OCI-LY1 (cell line): ENCODE data around the gene MRPL48.
"Not testable (repeated sequence)": the region's sequence is repeated elsewhere in the genome, so short reads cannot be mapped to it uniquely, and the experiment has no call there.

ENCODE experiments used
- H2AFZ ChIP-seq: fragments of 200-600 bp; sonication (generic), shearing (Covaris generic); 2 replicates; pipeline ENCODE4 v1.6.0; 2014; ENCODE audit warnings: antibody characterized with exemption, mild to moderate bottlenecking, low read length
- H3F3A ChIP-seq: fragments of 200-600 bp; sonication (generic), shearing (Covaris generic); 2 replicates; pipeline ENCODE4 v1.6.0; 2014; ENCODE audit warnings: mild to moderate bottlenecking, antibody characterized with exemption, low read length, moderate library complexity; ENCODE audit not compliant: insufficient read depth
- H3K27ac ChIP-seq: fragments of 200-600 bp; sonication (generic); 2 replicates; pipeline ENCODE4 v1.5.1; 2014; ENCODE audit warnings: low read length, mixed run types, mild to moderate bottlenecking, low read depth; ENCODE audit not compliant: poor library complexity, severe bottlenecking
- H3K27me3 ChIP-seq: fragments of 200-600 bp; sonication (generic); 2 replicates; pipeline ENCODE4 v1.6.0; 2014; ENCODE audit warnings: antibody characterized with exemption, mild to moderate bottlenecking, low read length, moderate library complexity; ENCODE audit not compliant: insufficient read depth
- H3K36me3 ChIP-seq: fragments of 200-600 bp; sonication (generic); 2 replicates; pipeline ENCODE4 v1.6.1; 2014; ENCODE audit warnings: mild to moderate bottlenecking, antibody characterized with exemption, low read length, moderate library complexity, mixed read lengths; ENCODE audit not compliant: insufficient read depth
- H3K4me1 ChIP-seq: fragments of 200-600 bp; sonication (generic); 2 replicates; pipeline ENCODE4 v1.5.1; 2014; ENCODE audit warnings: mild to moderate bottlenecking, low read length, moderate library complexity; ENCODE audit not compliant: insufficient read depth, severe bottlenecking
- H3K4me2 ChIP-seq: fragments of 200-600 bp; sonication (generic), shearing (Covaris generic); 2 replicates; pipeline ENCODE4 v1.6.1; 2014; ENCODE audit warnings: low read length
- H3K4me3 ChIP-seq: fragments of 200-600 bp; sonication (generic); 2 replicates; pipeline ENCODE4 v1.5.1; 2014; ENCODE audit warnings: low read length, low read depth, mild to moderate bottlenecking, mixed read lengths; ENCODE audit not compliant: poor library complexity, severe bottlenecking
- H3K79me2 ChIP-seq: fragments of 200-600 bp; shearing (Covaris generic); 2 replicates; pipeline ENCODE4 v1.6.1; 2016; ENCODE audit warnings: mixed run types, low read length, mixed read lengths; ENCODE audit not compliant: insufficient read depth
- H3K9ac ChIP-seq: fragments of 200-600 bp; sonication (generic), shearing (Covaris generic); 2 replicates; pipeline ENCODE4 v1.6.1; 2014; ENCODE audit warnings: mild to moderate bottlenecking, low read length, mixed read lengths
- H3K9me2 ChIP-seq: fragments of 200-600 bp; sonication (generic), shearing (Covaris generic); 2 replicates; pipeline ENCODE4 v1.6.1; 2014; ENCODE audit warnings: low read depth, mild to moderate bottlenecking, low read length, mixed read lengths
- H3K9me3 ChIP-seq: fragments of 200-600 bp; shearing (Covaris generic); 2 replicates; pipeline ENCODE4 v1.6.1; 2014; ENCODE audit warnings: low read length, mixed read lengths
- H4K20me1 ChIP-seq: fragments of 200-600 bp; sonication (generic), shearing (Covaris generic); 2 replicates; pipeline ENCODE4 v1.6.0; 2016; ENCODE audit warnings: mild to moderate bottlenecking, low read length; ENCODE audit not compliant: insufficient read depth
- EZH2 ChIP-seq: fragments of 200-600 bp; sonication (generic), shearing (Covaris generic); IDR thresholded peaks from 2 replicates; pipeline ENCODE4 v1.8.0; 2017; ENCODE audit warnings: borderline replicate concordance, mixed run types, mild to moderate bottlenecking, antibody characterized with exemption, low read length, moderate library complexity, mixed read lengths
- TF ChIP-seq, protein P1 (sequence below): fragments of 200-600 bp; sonication (generic), shearing (Covaris generic); IDR thresholded peaks from 2 replicates; pipeline ENCODE4 v1.5.1; 2017; ENCODE audit warnings: mild to moderate bottlenecking, antibody characterized with exemption, low read length, moderate library complexity, mixed read lengths

MRPL48 gene

DNA sequence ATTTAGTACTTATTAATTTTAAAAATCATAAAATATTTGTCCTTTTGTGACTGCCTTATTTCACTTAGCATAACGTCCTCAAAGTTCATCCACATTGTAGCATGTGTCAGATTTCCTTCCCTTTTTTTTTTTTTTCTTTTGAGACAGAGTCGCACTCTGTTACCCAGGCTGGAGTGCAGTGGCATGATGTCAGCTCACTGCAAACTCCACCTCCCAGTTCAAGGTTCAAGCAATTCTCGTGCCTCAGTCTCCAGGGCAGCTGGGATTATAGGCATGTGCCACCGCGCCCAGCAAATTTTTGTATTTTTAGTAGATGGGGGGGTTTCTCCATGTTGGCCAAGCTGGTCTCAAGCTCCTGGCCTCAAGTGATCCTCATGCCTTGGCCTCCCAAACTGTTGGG is 37.4 kb upstream of the MRPL48 start:
- H3K4me3 ChIP-seq: no peak overlapping the region
- peaks cover 74% of the 10 kb centered on the region for H3K79me2 ChIP-seq
- no peaks in the 10 kb centered on the region for H3K36me3 ChIP-seq
- no peak overlapping the region for H3K4me2 ChIP-seq
- H3K9me2 ChIP-seq: no peaks in the 10 kb centered on the region
- TF ChIP-seq, protein P1, sequence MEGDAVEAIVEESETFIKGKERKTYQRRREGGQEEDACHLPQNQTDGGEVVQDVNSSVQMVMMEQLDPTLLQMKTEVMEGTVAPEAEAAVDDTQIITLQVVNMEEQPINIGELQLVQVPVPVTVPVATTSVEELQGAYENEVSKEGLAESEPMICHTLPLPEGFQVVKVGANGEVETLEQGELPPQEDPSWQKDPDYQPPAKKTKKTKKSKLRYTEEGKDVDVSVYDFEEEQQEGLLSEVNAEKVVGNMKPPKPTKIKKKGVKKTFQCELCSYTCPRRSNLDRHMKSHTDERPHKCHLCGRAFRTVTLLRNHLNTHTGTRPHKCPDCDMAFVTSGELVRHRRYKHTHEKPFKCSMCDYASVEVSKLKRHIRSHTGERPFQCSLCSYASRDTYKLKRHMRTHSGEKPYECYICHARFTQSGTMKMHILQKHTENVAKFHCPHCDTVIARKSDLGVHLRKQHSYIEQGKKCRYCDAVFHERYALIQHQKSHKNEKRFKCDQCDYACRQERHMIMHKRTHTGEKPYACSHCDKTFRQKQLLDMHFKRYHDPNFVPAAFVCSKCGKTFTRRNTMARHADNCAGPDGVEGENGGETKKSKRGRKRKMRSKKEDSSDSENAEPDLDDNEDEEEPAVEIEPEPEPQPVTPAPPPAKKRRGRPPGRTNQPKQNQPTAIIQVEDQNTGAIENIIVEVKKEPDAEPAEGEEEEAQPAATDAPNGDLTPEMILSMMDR: no peak
- TF ChIP-seq EZH2: no peak
- no peaks in the 10 kb centered on the region for H3K9me3 ChIP-seq
- H3K27me3 ChIP-seq: no peaks in the 10 kb centered on the region
- no peaks in the 10 kb centered on the region for H3F3A ChIP-seq
- H2AFZ ChIP-seq: no peak overlapping the region
- H4K20me1 ChIP-seq: no peaks in the 10 kb centered on the region
- H3K27ac ChIP-seq: no peak overlapping the region
- H3K4me1 ChIP-seq: peaks cover 20% of the 10 kb centered on the region
- H3K9ac ChIP-seq: no peak overlapping the region

DNA sequence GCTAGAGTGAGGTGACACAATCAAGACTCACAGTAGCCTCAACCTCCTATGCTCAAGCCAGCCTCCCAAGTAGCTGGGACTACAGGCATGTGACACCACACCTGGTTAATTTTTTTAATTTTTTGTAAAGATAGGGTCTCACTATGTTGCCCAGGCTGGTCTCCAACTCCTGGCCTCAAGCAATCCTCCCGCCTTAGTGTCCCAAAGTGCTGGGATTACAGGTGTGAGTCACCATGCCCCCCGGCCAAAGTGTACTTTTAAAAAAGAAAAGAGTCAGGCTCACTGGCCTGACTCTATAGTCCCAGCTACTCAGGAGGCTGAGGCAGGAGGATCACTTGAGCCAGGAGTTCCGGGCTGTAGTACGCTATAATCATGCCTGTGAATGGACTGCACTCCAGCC is 36.8 kb upstream of the MRPL48 start:
- not testable (repeated sequence) for H4K20me1 ChIP-seq, H3K9ac ChIP-seq, H3F3A ChIP-seq, H2AFZ ChIP-seq, H3K9me3 ChIP-seq, H3K36me3 ChIP-seq, H3K27me3 ChIP-seq, H3K4me2 ChIP-seq, H3K9me2 ChIP-seq, H3K27ac ChIP-seq, H3K4me3 ChIP-seq
- Histone ChIP-seq H3K79me2 (peaks cover 70% of the 10 kb centered on the region), H3K4me1 (peaks cover 15% of the 10 kb centered on the region)

DNA sequence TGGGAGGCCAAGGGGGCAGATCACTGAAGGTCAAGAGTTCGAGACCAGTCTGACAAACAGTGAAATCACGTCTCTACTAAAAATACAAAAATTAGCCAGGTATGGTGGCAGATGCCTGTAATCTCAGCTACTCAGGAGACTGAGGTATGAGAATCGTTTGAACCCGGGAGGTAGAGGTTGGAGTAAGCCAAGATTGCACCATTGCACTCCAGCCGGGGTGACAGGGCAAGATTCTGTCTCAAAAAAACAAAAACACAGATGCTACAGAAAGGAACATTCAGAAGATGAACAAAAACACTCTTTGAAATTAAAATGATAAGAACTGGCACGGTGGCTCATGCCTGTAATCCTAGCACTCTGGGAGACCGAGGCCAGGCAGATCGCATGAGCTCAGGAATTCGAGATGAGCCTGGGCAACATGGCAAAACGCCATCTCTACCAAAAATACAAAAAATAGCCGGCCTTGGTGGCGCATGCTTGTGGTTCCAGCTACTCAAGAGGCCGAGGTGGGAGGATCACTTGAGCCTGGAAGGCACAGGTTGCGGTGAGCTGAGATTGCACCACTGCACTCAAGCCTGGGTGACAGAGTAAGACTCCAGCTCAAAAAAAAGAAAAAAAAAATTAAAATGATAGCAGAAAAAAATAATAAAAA is 35.3 kb upstream of the MRPL48 start:
- Histone ChIP-seq H3K4me3 (no peak overlapping the region), H3K27ac (no peak overlapping the region), H4K20me1 (no peaks in the 10 kb centered on the region), H3K79me2 (peaks cover 61% of the 10 kb centered on the region), H2AFZ (no peak overlapping the region), H3F3A (no peaks in the 10 kb centered on the region), H3K9ac (no peak overlapping the region), H3K9me3 (no peaks in the 10 kb centered on the region), H3K4me1 (peaks cover 9% of the 10 kb centered on the region), H3K9me2 (no peaks in the 10 kb centered on the region), H3K4me2 (no peak overlapping the region), H3K36me3 (no peaks in the 10 kb centered on the region), H3K27me3 (no peaks in the 10 kb centered on the region)
- TF ChIP-seq EZH2: no peak
- TF ChIP-seq, protein P1: no peak

DNA sequence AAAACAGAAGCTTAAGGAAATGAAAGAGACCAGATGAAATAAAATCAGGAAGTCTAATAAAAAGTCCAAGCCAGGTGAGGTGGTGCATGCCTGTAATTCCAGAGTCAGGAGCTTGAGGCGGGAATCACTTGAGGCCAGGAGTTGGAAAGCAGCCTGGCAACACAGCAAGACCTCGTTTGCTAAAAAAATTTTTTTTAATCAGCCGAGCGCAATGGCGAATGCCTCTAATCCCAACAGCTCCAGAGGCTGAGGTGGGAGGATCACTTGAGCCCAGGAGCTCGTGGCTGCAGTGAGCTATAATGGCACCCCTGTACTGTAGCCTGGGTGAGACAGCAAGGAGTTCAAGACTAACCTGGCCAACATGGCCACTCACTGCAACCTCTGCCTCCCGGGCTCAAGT is 34.8 kb upstream of the MRPL48 start:
- TF ChIP-seq, protein P1: no peak
- no peak for TF ChIP-seq EZH2
- H3K79me2 ChIP-seq: peaks cover 61% of the 10 kb centered on the region
- no peak overlapping the region for H3K27ac ChIP-seq
- H3K9me2 ChIP-seq: no peaks in the 10 kb centered on the region
- peaks cover 10% of the 10 kb centered on the region for H3K4me1 ChIP-seq
- H2AFZ ChIP-seq: no peak overlapping the region
- no peaks in the 10 kb centered on the region for H3K9me3 ChIP-seq
- H3K36me3 ChIP-seq: no peaks in the 10 kb centered on the region
- H3K9ac ChIP-seq: no peak overlapping the region
- no peaks in the 10 kb centered on the region for H3K27me3 ChIP-seq
- no peaks in the 10 kb centered on the region for H4K20me1 ChIP-seq
- no peak overlapping the region for H3K4me3 ChIP-seq
- no peaks in the 10 kb centered on the region for H3F3A ChIP-seq
- H3K4me2 ChIP-seq: no peak overlapping the region
